ENCODE measurements around the gene ARPC1A.

ARPC1A gene

GRCh38 chr7:99290980-99291607 lies 34.6 kb upstream of the ARPC1A start:
- no peak for TF ChIP-seq EZH2phosphoT487 (IDR thresholded peaks at IDR 0.05; ENCODE audit: low read depth)
- TF ChIP-seq CTCF (IDR thresholded peaks at IDR 0.05; ENCODE audit: low read depth, low read length) = no peak
- no peak overlapping the region for H3K27ac ChIP-seq (ENCODE audit: low read length)

GRCh38 chr7:99292127-99292526 lies 33.6 kb upstream of the ARPC1A start:
- Histone ChIP-seq H3K36me3 (replicated peaks; ENCODE audit: low read depth, low read length) (no peaks in the 10 kb centered on the region), H3K9ac (ENCODE audit: low read length) (no peak overlapping the region), H2AFZ (ENCODE audit: low read depth, low read length) (no peak overlapping the region), H3K4me2 (ENCODE audit: low read length) (no peak overlapping the region), H3K4me3 (ENCODE audit: low read length) (no peak overlapping the region), H4K20me1 (ENCODE audit: insufficient read depth, low read length) (no peaks in the 10 kb centered on the region), H3K4me1 (ENCODE audit: low read length) (no peaks in the 10 kb centered on the region), H3K79me2 (ENCODE audit: low read length) (no peaks in the 10 kb centered on the region), H3K27ac (ENCODE audit: low read length) (no peak overlapping the region), H3K9me3 (ENCODE audit: insufficient read depth, low read length) (no peaks in the 10 kb centered on the region), H3K27me3 (ENCODE audit: low read depth, low read length) (no peaks in the 10 kb centered on the region)
- TF ChIP-seq CTCF (IDR thresholded peaks at IDR 0.05; ENCODE audit: low read depth, low read length) = no peak
- no peak for TF ChIP-seq EZH2phosphoT487 (IDR thresholded peaks at IDR 0.05; ENCODE audit: low read depth)

More at GRCh38 chr7:99290980-99291607, 34.6 kb upstream of the ARPC1A start:
- H4K20me1 ChIP-seq (ENCODE audit: insufficient read depth, low read length) = no peaks in the 10 kb centered on the region
- no peaks in the 10 kb centered on the region for H3K4me1 ChIP-seq (ENCODE audit: low read length)
- no peaks in the 10 kb centered on the region for H3K9me3 ChIP-seq (ENCODE audit: insufficient read depth, low read length)
- no peak overlapping the region for H3K4me3 ChIP-seq (ENCODE audit: low read length)
- no peaks in the 10 kb centered on the region for H3K27me3 ChIP-seq (ENCODE audit: low read depth, low read length)
- H3K79me2 ChIP-seq (ENCODE audit: low read length) = no peaks in the 10 kb centered on the region
- H3K9ac ChIP-seq (ENCODE audit: low read length) = no peak overlapping the region
- no peak overlapping the region for H3K4me2 ChIP-seq (ENCODE audit: low read length)
- H2AFZ ChIP-seq (ENCODE audit: low read depth, low read length) = no peak overlapping the region
- H3K36me3 ChIP-seq (replicated peaks; ENCODE audit: low read depth, low read length) = no peaks in the 10 kb centered on the region

GRCh38 chr7:99293167-99293566 lies 32.5 kb upstream of the ARPC1A start:
- no peaks in the 10 kb centered on the region for H3K27me3 ChIP-seq (ENCODE audit: low read depth, low read length)

GRCh38 chr7:99293650-99294049 lies 32.0 kb upstream of the ARPC1A start:
- Histone ChIP-seq H3K79me2 (ENCODE audit: low read length) (no peaks in the 10 kb centered on the region), H3K4me3 (ENCODE audit: low read length) (no peak overlapping the region), H3K27me3 (ENCODE audit: low read depth, low read length) (no peaks in the 10 kb centered on the region), H3K27ac (ENCODE audit: low read length) (no peak overlapping the region), H3K9me3 (ENCODE audit: insufficient read depth, low read length) (no peaks in the 10 kb centered on the region), H3K4me1 (ENCODE audit: low read length) (no peaks in the 10 kb centered on the region), H3K36me3 (replicated peaks; ENCODE audit: low read depth, low read length) (no peaks in the 10 kb centered on the region), H3K4me2 (ENCODE audit: low read length) (no peak overlapping the region), H2AFZ (ENCODE audit: low read depth, low read length) (no peak overlapping the region), H3K9ac (ENCODE audit: low read length) (no peak overlapping the region), H4K20me1 (ENCODE audit: insufficient read depth, low read length) (no peaks in the 10 kb centered on the region)
- no peak for TF ChIP-seq CTCF (IDR thresholded peaks at IDR 0.05; ENCODE audit: low read depth, low read length)
- no peak for TF ChIP-seq EZH2phosphoT487 (IDR thresholded peaks at IDR 0.05; ENCODE audit: low read depth)

More at GRCh38 chr7:99293167-99293566, 32.5 kb upstream of the ARPC1A start:
- Histone ChIP-seq H3K4me1 (ENCODE audit: low read length) (no peaks in the 10 kb centered on the region), H3K9me3 (ENCODE audit: insufficient read depth, low read length) (no peaks in the 10 kb centered on the region), H3K36me3 (replicated peaks; ENCODE audit: low read depth, low read length) (no peaks in the 10 kb centered on the region), H3K79me2 (ENCODE audit: low read length) (no peaks in the 10 kb centered on the region), H3K4me2 (ENCODE audit: low read length) (no peak overlapping the region), H2AFZ (ENCODE audit: low read depth, low read length) (no peak overlapping the region), H3K9ac (ENCODE audit: low read length) (no peak overlapping the region), H4K20me1 (ENCODE audit: insufficient read depth, low read length) (no peaks in the 10 kb centered on the region), H3K27ac (ENCODE audit: low read length) (no peak overlapping the region), H3K4me3 (ENCODE audit: low read length) (no peak overlapping the region)
- no peak for TF ChIP-seq CTCF (IDR thresholded peaks at IDR 0.05; ENCODE audit: low read depth, low read length)
- TF ChIP-seq EZH2phosphoT487 (IDR thresholded peaks at IDR 0.05; ENCODE audit: low read depth) = no peak
